Fibroblast of lung (primary cell): ENCODE measurements around the gene CPT1C. TPM values are rescaled to one million over a fixed set of nuclear protein-coding genes. Genes with fewer than 3 reads are reported as not detected.

Experiments
- DNase-seq, 2 donors: peaks; one replicate each; pipeline versions ENCODE4 v3.0.0 to v3.0.0-alpha.2; 2010; ENCODE audit warnings: low read depth in 2 of 2
- H2AFZ ChIP-seq: 2 replicates; pipeline ENCODE4 v1.5.1; 2012; ENCODE audit warnings: low read length, control low read depth, inconsistent platforms
- H3K27ac ChIP-seq: 2 replicates; pipeline ENCODE4 v1.5.1; 2011; ENCODE audit warnings: low read length, control low read depth; ENCODE audit not compliant: insufficient read depth
- H3K27me3 ChIP-seq: 2 replicates; pipeline ENCODE4 v1.5.1; 2011; ENCODE audit warnings: mild to moderate bottlenecking, low read length; ENCODE audit not compliant: control insufficient read depth, insufficient read depth
- H3K36me3 ChIP-seq: 2 replicates; pipeline ENCODE4 v1.5.1; 2011; ENCODE audit warnings: low read length; ENCODE audit not compliant: control insufficient read depth, insufficient read depth
- H3K4me1 ChIP-seq: 2 replicates; pipeline ENCODE4 v1.5.1; 2011; ENCODE audit warnings: low read length; ENCODE audit not compliant: control insufficient read depth, insufficient read depth; ENCODE audit errors: extremely low read depth
- H3K4me2 ChIP-seq: 2 replicates; pipeline ENCODE4 v1.5.1; 2011; ENCODE audit warnings: low read length, control low read depth; ENCODE audit not compliant: insufficient read depth; ENCODE audit errors: extremely low read depth
- H3K4me3 ChIP-seq, 4 experiments: fragments of 200-600 bp in 1 of 4; sonication (generic) in 1 of 4; replicated peaks in 1 of 4; 2 replicates each; pipeline ENCODE4 v1.5.1; 2011 to 2016; ENCODE audit warnings: low read length in 4 of 4, low read depth in 3 of 4, mild to moderate bottlenecking in 3 of 4, control low read depth in 2 of 4, inconsistent platforms in 1 of 4, mixed read lengths in 1 of 4; ENCODE audit not compliant: insufficient read depth in 1 of 4; ENCODE audit errors: control extremely low read depth in 1 of 4
- H3K79me2 ChIP-seq: 2 replicates; pipeline ENCODE4 v1.5.1; 2012; ENCODE audit warnings: mild to moderate bottlenecking, low read length, inconsistent platforms; ENCODE audit not compliant: control insufficient read depth, insufficient read depth
- H3K9ac ChIP-seq: 2 replicates; pipeline ENCODE4 v1.5.1; 2011; ENCODE audit warnings: mild to moderate bottlenecking, low read length, control low read depth; ENCODE audit not compliant: insufficient read depth
- H3K9me3 ChIP-seq: 2 replicates; pipeline ENCODE4 v1.5.1; 2012; ENCODE audit warnings: low read depth, low read length; ENCODE audit not compliant: control insufficient read depth, insufficient read depth
- H4K20me1 ChIP-seq: 2 replicates; pipeline ENCODE4 v1.5.1; 2011; ENCODE audit warnings: low read length; ENCODE audit not compliant: control insufficient read depth, insufficient read depth; ENCODE audit errors: extremely low read depth
- EZH2 ChIP-seq: IDR thresholded peaks from 2 replicates; pipeline ENCODE4 v1.5.1; 2012; ENCODE audit warnings: low read length, control low read depth, mild to moderate bottlenecking; ENCODE audit errors: missing control alignments
- polyA plus RNA-seq, 2 donors: library from polyadenylated mRNA; depleted of rRNA in 1 of 2; stranded (reverse) in 1 of 2; unstranded in 1 of 2; fragments of >200 nt; gene quantifications; 2 replicates each; pipeline ENCODE4 v1.2.1, GENCODE V29; 2011 to 2012; ENCODE audit warnings: missing spikeins in 1 of 2
- total RNA-seq: library from RNA; depleted of rRNA; stranded (reverse); fragments of >200 nt; gene quantifications from 2 replicates; pipeline ENCODE4 v1.2.1, GENCODE V29; 2014
- TF ChIP-seq, protein P1 (sequence below), 2 donors: IDR thresholded peaks in 1 of 2; conservative IDR thresholded peaks in 1 of 2; 1 replicate in 1 of 2; 2 replicates in 1 of 2; pipeline ENCODE4 v1.5.1; 2011 to 2012; ENCODE audit warnings: low read length in 2 of 2, control low read depth in 1 of 2, inconsistent platforms in 1 of 2, low read depth in 1 of 2, mild to moderate bottlenecking in 1 of 2

The CPT1C gene
- total and polyA plus RNA-seq, 2 donors (not counting 1 experiment from before 2014, with no cell fraction given), result 20.0 to 31.2 TPM

DNA sequence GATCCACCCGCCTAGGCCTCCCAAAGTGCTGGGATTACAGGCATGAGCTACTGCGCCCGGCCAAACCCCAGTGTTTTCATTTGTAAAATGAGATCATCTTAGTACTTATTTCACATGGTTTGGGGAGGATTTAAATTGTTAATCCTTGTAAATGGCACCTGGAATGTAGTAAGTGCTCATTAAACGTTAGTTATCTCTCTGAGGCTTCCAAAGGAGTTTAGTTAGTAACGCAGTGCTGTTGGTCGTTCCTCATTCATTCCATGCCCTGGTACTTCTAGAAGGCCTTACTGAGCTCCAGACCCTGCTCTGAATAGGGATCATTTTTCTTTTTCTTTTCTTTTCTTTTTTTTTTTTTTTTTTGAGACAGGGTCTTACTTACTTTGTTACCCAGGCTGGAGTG lies 5.2 kb downstream of the CPT1C start:
- Histone ChIP-seq H3K4me2 (no peak overlapping the region), H3K36me3 (no peaks in the 10 kb centered on the region), H3K4me1 (peaks cover 2% of the 10 kb centered on the region), H4K20me1 (no peaks in the 10 kb centered on the region), H3K27ac (no peak overlapping the region), H2AFZ (no peak overlapping the region), H3K9me3 (no peaks in the 10 kb centered on the region), H3K9ac (no peak overlapping the region), H3K4me3 (no peak overlapping the region), H3K27me3 (no peaks in the 10 kb centered on the region), H3K79me2 (no peaks in the 10 kb centered on the region)
- no peak for DNase-seq
- TF ChIP-seq EZH2, result no peak
- TF ChIP-seq, protein P1, sequence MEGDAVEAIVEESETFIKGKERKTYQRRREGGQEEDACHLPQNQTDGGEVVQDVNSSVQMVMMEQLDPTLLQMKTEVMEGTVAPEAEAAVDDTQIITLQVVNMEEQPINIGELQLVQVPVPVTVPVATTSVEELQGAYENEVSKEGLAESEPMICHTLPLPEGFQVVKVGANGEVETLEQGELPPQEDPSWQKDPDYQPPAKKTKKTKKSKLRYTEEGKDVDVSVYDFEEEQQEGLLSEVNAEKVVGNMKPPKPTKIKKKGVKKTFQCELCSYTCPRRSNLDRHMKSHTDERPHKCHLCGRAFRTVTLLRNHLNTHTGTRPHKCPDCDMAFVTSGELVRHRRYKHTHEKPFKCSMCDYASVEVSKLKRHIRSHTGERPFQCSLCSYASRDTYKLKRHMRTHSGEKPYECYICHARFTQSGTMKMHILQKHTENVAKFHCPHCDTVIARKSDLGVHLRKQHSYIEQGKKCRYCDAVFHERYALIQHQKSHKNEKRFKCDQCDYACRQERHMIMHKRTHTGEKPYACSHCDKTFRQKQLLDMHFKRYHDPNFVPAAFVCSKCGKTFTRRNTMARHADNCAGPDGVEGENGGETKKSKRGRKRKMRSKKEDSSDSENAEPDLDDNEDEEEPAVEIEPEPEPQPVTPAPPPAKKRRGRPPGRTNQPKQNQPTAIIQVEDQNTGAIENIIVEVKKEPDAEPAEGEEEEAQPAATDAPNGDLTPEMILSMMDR (conservative IDR thresholded peaks at IDR 0.05 in 1 of 2, IDR thresholded peaks at IDR 0.05 in 1 of 2; ENCODE audit: low read depth in 1 of 2, low read length in 2 of 2), result no peak

DNA sequence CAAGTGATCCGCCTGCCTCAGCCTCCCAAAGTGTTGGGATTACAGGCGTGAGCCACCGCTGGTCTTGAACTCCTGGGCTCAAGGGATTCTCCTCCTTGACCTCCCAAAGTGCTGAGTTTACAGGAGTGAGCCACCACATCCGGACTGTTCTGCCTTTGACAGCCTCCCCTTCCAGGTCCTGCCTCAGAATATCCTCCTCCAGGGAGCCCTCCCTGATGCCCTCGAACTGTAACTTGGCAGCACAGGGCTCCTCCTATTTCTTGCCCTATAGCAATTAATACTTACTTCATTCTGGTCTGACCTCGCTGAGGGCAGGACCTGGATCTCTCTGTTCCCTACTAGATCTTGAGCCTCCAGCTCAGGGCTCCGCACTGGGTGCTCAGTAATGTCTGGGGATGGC lies 5.9 kb downstream of the CPT1C start:
- no peaks in the 10 kb centered on the region for H3K4me1 ChIP-seq
- TF ChIP-seq, protein P1 (conservative IDR thresholded peaks at IDR 0.05 in 1 of 2, IDR thresholded peaks at IDR 0.05 in 1 of 2; ENCODE audit: low read depth in 1 of 2, low read length in 2 of 2), result no peak
- TF ChIP-seq EZH2, result no peak
- no peak overlapping the region for H3K27ac ChIP-seq
- no peak for DNase-seq
- no peak overlapping the region for H3K9ac ChIP-seq
- H3K4me3 ChIP-seq, result no peak overlapping the region
- no peaks in the 10 kb centered on the region for H3K9me3 ChIP-seq
- no peak overlapping the region for H2AFZ ChIP-seq
- H3K4me2 ChIP-seq, result no peak overlapping the region
- no peaks in the 10 kb centered on the region for H4K20me1 ChIP-seq
- H3K79me2 ChIP-seq, result no peaks in the 10 kb centered on the region
- no peaks in the 10 kb centered on the region for H3K27me3 ChIP-seq
- H3K36me3 ChIP-seq, result no peaks in the 10 kb centered on the region

DNA sequence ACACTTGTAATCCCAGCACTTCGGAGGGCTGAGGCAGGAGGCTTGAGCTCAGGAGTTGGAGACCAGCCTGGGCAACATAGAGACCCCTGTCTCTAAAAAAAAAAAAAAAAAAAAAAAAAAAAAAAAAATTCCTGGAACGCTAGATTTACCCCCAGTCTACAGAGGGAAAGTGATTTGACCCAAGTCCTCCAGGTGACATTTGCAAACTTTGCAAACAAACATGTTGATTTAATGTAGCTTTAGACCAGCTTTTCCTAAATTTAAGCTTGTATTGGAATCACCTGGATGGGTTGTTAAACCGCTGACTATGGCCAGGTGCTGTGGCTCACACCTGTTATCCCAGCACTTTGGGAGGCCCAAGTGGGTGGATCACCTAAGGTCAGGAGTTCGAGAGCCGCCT lies 8.4 kb downstream of the CPT1C start:
- no peaks in the 10 kb centered on the region for H4K20me1 ChIP-seq
- H3K4me3 ChIP-seq, result no peak overlapping the region
- TF ChIP-seq, protein P1 (conservative IDR thresholded peaks at IDR 0.05 in 1 of 2, IDR thresholded peaks at IDR 0.05 in 1 of 2; ENCODE audit: low read depth in 1 of 2, low read length in 2 of 2), result no peak
- TF ChIP-seq EZH2, result no peak
- H2AFZ ChIP-seq, result no peak overlapping the region
- no peaks in the 10 kb centered on the region for H3K9me3 ChIP-seq
- H3K79me2 ChIP-seq, result no peaks in the 10 kb centered on the region
- no peak overlapping the region for H3K4me2 ChIP-seq
- H3K27ac ChIP-seq, result no peak overlapping the region
- H3K27me3 ChIP-seq, result no peaks in the 10 kb centered on the region
- no peak for DNase-seq
- no peak overlapping the region for H3K9ac ChIP-seq
- no peaks in the 10 kb centered on the region for H3K4me1 ChIP-seq
- no peaks in the 10 kb centered on the region for H3K36me3 ChIP-seq
